GM19099 (cell line): ENCODE data around the gene MFNG.
A peak's percentile ranks its signal among the peaks of the same experiment; 100 is the strongest.

Experiments
- POLR2A ChIP-seq: IDR thresholded peaks from 3 replicates; pipeline ENCODE4 v1.6.1; 2011; ENCODE audit warnings: low read depth; ENCODE audit not compliant: insufficient read length; ENCODE audit errors: extremely low read depth

The MFNG gene

GRCh38 chr22:37486224-37486845, at the start of gene MFNG:
TSS of gene MFNG (minus strand) at chr22:37486384. CDS start at chr22:37486177, 207 bp downstream.
- TF ChIP-seq POLR2A: peak; percentile 70

- TF ChIP-seq POLR2A: no peak
Measured at GRCh38 chr22:37535159-37535558, 49.0 kb upstream of the MFNG start.

GRCh38 chr22:37534445-37534844, 48.3 kb upstream of the MFNG start:
- TF ChIP-seq POLR2A: no peak

- no peak for TF ChIP-seq POLR2A
Measured at GRCh38 chr22:37533995-37534394, 47.8 kb upstream of the MFNG start.

GRCh38 chr22:37529652-37530345, 43.6 kb upstream of the MFNG start:
- no peak for TF ChIP-seq POLR2A

GRCh38 chr22:37526376-37526775, 40.2 kb upstream of the MFNG start:
- TF ChIP-seq POLR2A: no peak

GRCh38 chr22:37525746-37526350, 39.7 kb upstream of the MFNG start:
- TF ChIP-seq POLR2A: no peak

- TF ChIP-seq POLR2A: no peak
Measured at GRCh38 chr22:37525073-37525745, 39.0 kb upstream of the MFNG start.

- no peak for TF ChIP-seq POLR2A
Measured at GRCh38 chr22:37522482-37522881, 36.3 kb upstream of the MFNG start.

- TF ChIP-seq POLR2A: no peak
Measured at GRCh38 chr22:37521236-37521739, 35.1 kb upstream of the MFNG start.

- no peak for TF ChIP-seq POLR2A
Measured at GRCh38 chr22:37520776-37521191, 34.6 kb upstream of the MFNG start.

GRCh38 chr22:37519268-37520195, 33.3 kb upstream of the MFNG start, which contains the start of gene CARD10:
TSS of gene CARD10 (minus strand) at chr22:37519415. CDS start at chr22:37519200, 215 bp downstream.
- no peak for TF ChIP-seq POLR2A

- no peak for TF ChIP-seq POLR2A
Measured at GRCh38 chr22:37518509-37519267, 32.5 kb upstream of the MFNG start.
